22Rv1 (cell line): ENCODE measurements around the gene SLC26A8.

ENCODE experiments used
- CTCF ChIP-seq: fragments of 450-650 bp; IDR thresholded peaks from 2 replicates; pipeline ENCODE4 v1.5.1; 2017; ENCODE audit warnings: mild to moderate bottlenecking
- ZFX ChIP-seq: fragments of 450-650 bp; IDR thresholded peaks from 2 replicates; pipeline ENCODE4 v1.6.1; 2017; ENCODE audit warnings: antibody characterized with exemption, borderline replicate concordance

GRCh38 chr6:35906499-35906846 lies 118.0 kb downstream of the SLC26A8 start:
- TF ChIP-seq CTCF = no peak
- no peak for TF ChIP-seq ZFX
